GM18498 (cell line): Measurements from ENCODE around the gene PGM5.

Experiments used
- ATAC-seq: cut with Tn5 transposase; IDR thresholded peaks from one replicate; pipeline ENCODE4 v1.9.1; 2021; ENCODE audit warnings: mild to moderate bottlenecking, moderate library complexity; ENCODE audit not compliant: unreplicated experiment

The PGM5 gene

GRCh38 chr9:68431307-68431706 lies 74.9 kb downstream of the PGM5 start:
- ATAC-seq: no peak

- ATAC-seq: no peak
These were observed 77.2 kb downstream of the PGM5 start for GRCh38 chr9:68433531-68434110.

DNA sequence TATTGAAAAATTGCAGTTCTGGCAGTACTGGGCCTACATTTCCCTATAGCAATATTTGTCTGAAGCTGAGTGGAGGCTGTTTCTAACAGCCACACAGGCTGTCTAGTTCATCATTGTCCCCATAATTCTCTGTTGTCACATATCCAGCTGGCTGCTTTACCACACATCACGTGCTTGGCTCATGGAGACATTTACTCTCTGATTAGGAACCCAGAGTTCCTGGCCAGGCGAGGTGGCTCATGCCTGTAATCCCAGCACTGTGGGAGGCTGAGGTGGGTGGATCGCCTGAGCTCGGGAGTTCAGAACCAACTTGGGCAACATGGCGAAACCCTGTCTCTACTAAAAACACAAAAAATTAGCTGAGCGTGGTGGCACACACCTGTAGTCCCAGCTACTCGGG lies 81.4 kb downstream of the PGM5 start:
- ATAC-seq: no peak

DNA sequence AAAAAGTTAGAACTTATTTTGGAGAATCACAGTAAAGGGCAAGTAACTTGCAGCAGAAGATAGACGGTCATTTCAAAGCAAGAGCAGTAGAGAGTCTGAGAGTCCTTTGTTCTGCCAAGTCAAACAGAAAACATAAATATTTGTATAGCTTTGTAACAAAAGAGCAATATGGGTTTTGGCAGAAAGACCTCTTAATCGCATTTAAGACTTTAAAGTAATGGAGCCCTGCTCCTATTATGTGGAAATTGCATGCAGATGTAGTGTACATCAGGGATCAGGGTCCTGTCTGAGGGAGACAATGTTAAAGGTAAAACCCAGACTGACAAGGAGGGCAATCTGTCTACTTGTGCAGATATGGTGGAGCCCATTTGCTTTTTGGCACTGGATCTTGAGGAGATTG lies 87.2 kb downstream of the PGM5 start:
- ATAC-seq: no peak

- no peak for ATAC-seq
These were observed 90.4 kb downstream of the PGM5 start for GRCh38 chr9:68446836-68447235.

DNA sequence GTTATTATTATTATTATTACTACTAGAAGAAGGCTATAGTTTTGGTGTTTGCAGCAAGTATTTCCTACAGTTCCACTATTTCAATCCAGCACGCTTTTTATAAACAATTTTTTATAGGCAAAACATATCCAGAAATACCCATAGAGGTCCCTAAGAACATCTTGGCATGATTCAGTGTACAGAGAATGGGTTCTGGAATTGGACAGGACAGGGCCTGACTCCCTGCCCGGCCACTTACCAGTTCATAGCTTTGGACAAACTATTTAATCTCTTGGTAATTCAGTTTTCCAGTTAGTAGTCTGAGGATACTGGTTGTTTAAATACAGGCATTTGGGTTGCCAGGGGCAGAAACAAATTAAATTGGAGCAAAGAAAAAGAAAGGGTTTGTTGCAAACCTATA lies 91.2 kb downstream of the PGM5 start:
- ATAC-seq: no peak

- ATAC-seq: no peak
These were observed 98.3 kb downstream of the PGM5 start for GRCh38 chr9:68454579-68455334.

GRCh38 chr9:68455451-68455850 lies 99.0 kb downstream of the PGM5 start:
- no peak for ATAC-seq

GRCh38 chr9:68457803-68458202 lies 101.4 kb downstream of the PGM5 start:
- ATAC-seq: no peak

GRCh38 chr9:68458918-68459317 lies 102.5 kb downstream of the PGM5 start:
- ATAC-seq: no peak

GRCh38 chr9:68462105-68462775 lies 105.8 kb downstream of the PGM5 start:
- no peak for ATAC-seq

DNA sequence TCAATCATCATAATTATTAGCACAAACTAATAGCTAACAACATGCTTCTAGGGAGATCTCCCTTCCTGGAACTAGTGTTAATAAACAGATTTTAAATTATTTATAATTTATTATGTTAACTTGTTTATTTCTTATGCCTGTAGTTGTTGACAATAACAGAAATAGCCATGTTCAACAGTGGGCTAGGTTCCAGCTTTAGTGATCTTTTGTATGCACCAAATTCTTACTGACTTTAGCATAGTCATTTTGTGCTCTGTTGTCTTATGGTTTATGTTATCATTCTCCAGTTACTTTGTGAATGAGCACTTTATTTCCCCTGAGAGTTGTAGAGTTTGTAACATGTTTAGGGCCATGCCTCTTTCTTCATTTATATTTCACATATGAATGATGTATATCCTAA lies 113.7 kb downstream of the PGM5 start:
- no peak for ATAC-seq

GRCh38 chr9:68470634-68471033 lies 114.2 kb downstream of the PGM5 start:
- ATAC-seq: no peak

GRCh38 chr9:68472119-68472518 lies 115.7 kb downstream of the PGM5 start:
- no peak for ATAC-seq

GRCh38 chr9:68473790-68474189 lies 117.4 kb downstream of the PGM5 start:
- no peak for ATAC-seq

GRCh38 chr9:68476422-68476821 lies 120.0 kb downstream of the PGM5 start:
- no peak for ATAC-seq

DNA sequence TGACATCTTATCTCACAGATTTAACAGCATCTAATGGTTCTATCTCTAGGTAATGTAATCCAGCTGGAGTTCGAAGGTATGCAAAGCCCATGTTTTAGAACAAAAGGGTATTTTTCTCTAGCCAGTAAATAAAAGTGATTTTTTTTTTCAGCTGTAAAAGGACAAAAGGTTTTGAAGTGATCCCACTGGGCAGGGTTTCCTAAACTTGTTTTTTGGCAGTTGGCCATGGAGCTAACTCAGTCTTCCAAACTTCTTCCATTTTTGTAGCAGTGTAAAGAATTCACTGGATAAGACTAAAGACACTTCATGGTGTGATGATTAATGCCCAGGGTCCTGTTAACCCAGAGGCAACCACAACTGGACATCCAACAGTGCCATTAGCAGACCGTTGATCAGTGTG lies 120.4 kb downstream of the PGM5 start:
- no peak for ATAC-seq

DNA sequence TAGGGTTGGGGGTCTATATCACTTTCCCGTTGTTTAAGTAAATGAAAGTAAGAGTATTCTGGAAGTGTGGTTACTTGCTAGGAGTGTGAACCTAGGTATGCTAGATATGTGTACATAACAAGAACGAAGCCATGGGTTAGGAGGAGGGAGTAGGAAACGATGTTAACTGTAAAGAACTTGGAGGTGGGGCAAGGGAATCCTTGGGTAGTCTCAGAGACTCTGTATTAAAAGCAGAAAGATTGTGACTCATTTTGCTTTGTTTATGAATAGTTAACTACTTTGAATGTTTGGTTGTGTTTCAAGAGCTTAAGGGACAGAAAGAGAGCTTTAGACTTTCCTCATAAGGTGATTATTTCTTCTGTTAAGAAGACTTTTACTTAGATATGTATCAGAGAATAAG lies 124.4 kb downstream of the PGM5 start:
- no peak for ATAC-seq

DNA sequence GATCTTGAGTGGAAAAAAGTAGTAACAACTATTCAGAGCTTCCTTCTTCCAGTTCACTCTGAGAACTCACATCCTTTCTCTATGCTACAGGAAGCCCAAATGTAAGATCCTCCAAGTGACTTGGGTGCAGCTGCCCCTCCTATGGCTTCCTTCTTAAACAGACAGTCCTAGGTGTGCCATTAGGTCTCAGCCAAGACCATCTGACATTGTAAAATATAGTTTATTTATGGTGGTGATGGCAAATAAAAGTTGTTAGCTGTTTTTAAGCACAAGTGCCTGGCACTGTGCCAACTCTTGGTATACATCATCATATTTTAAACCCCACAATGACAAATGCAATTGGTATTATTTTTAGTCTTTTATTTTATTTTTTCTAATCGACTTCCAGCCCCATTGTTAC lies 126.1 kb downstream of the PGM5 start:
- no peak for ATAC-seq

DNA sequence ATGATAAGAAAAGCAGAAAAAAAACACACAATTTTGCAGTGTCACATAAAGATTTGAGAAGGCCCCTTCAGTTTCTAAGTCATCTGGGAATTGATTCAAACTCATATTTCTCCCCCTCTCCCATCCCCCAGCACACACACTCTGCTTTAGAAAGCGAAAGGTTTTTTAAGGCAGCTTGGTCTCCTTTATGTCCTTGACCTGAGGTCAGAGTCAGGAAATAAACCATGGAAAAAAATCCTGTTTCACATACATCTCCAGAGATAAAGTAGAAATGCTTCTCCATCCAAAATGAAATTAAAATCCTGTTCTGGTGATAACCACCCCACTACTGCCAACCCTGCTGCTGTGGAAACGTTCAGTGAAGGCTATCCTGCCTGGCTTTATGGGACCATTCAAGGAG lies 131.7 kb downstream of the PGM5 start:
- ATAC-seq: no peak

DNA sequence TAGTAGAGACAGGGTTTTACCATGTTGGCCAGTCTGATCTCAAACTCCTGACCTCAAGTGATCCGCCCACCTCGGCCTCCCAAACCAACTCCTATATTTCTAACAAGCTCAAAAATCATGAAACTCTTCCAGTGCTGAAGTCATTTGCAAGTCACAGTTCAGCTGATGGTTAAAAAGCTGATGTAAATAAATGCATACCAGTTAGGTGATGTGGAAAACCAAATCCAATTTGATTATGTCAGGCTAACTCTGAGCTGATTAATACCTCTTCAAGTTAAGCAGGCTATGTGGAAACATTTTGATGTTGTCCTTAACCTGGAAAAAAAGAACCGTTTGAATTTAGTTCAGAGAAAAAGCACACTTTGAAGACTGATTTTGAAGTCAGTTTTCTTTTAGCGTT lies 133.2 kb downstream of the PGM5 start:
- ATAC-seq: no peak

DNA sequence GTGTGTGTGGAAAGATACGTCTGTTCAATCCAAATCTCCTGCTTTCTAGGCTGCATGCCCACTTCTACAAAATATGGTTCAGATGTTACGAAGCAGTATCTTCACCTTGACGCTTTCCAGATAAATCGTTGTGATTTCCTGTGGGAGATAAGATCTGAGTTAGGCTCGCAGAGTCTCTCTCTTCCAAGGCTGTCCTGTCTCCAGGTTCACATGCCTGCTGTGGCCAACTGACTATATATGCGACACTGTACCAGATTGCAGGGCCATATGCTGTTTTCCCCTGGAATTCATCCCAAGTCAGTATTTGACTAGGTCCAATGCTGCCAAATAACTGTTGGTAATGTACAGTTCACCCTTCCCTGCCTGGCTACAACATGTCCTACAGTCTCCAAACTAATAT lies 136.4 kb downstream of the PGM5 start:
- no peak for ATAC-seq
